Left renal pelvis (tissue), 4 donors: ENCODE data around the gene ATAD5. TPM values are rescaled to one million over a fixed set of nuclear protein-coding genes. Genes with fewer than 3 reads are reported as not detected.

Experiments
- DNase-seq, 4 donors: peaks; one replicate each; pipeline ENCODE4 v3.0.0-alpha.2; 2013; ENCODE audit warnings: low read depth in 4 of 4, low spot score in 3 of 4
- polyA plus RNA-seq, 4 donors: library from polyadenylated mRNA; unstranded; fragments of 120-200 nt; gene quantifications; one replicate each; pipeline ENCODE4 v1.2.1, GENCODE V29; 2013; ENCODE audit not compliant: insufficient read length in 4 of 4

Gene ATAD5
- polyA plus RNA-seq, 4 donors: 5.2 to 8.5 (median 7.1) TPM

DNA sequence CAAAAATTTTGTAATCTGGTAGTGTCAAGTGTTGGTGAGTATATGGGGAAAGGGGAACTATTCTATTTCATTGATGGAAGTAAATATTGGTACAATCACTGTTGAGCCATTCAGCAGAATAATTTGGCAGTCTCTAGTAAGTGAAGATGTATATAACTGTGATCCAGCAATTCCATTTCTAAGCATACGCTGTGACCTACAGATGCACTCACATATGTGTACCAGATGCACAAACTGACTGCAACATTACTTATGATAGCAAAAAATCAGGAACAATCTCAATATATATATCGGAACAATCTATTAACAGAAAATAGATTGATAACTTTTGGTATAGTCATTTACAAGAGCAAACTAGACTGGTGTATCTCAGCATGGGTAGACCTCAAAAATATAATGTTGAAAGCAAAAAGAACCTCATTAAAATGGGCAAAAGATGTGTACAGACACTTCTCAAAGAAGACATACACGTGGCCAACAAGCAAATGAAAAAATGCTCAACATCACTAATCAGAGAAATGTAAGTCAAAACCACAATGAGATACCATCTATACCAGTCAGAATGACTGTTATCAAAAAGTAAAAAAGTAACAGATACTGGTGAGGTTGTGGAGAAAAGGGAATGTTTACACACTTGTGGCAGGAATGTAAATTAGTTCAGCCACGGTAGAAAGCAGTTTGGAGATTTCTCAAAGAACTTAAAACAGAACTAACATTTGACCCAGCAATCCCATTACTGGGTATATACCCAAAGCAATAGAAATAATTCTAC, 110.7 kb downstream of the ATAD5 start:
- DNase-seq: no peak

Other genes starting within 250 kb of the ATAD5 start
- 10 to 100 TPM; 14.8 to 24.1 (median 17.9) TPM for gene CRLF3, start 7.3 kb upstream of the ATAD5 start, polyA plus RNA-seq
- 10 to 100 TPM; 21.3 to 26.8 (median 24.3) TPM for gene TEFM, start 74.3 kb downstream of the ATAD5 start, polyA plus RNA-seq
- gene ADAP2, start 90.0 kb downstream of the ATAD5 start, polyA plus RNA-seq: 1 to 10 TPM; 3.1 to 8.5 (median 3.5) TPM
- gene RNF135, start 139.1 kb downstream of the ATAD5 start, polyA plus RNA-seq: 10 to 100 TPM; 16.5 to 20.3 (median 17.9) TPM